Measurements from ENCODE around the gene AGT.

DNA sequence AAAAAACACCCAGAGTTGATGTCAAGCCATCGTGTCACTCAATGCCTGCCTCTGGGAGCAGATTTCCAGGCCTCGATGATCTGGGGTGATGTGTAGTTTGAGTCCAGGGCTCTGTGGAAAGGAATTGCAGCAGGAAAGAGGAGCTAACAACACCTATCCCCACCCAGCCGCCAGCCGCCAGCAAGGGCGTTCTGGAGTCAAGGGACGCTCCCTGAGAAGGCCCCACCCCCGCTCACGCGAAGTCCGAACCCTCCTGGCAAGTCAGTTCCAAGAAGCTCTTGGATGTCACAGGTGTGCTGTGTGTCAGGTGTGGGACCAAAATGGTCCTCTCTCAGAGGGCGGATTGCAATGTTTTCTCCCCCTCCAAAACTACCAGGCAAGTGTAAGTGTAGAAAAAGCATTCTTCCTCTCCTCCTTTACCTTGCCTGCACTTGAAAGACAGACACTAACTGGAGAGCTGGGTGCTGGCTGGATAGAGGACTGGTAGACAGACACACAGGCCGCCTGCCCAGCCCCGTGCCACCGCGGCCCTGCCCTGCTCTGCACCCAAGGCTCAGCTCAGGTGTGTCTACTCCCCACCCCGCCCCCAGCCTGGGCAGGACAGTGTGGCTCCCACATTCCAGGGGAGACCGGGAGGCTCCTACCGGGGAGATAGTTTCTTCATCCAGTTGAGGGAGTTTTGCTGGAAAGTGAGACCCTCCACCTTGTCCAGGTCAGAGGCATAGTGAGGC, 8.5 kb downstream of the AGT start:
- TF ChIP-seq POLR2A (IDR thresholded peaks at IDR 0.05; ENCODE audit: borderline replicate concordance, extremely low read depth, insufficient read depth, insufficient read length) (no peak), POLR2AphosphoS5 (IDR thresholded peaks at IDR 0.05; ENCODE audit: low read depth, low read length) (no peak), ZNF274 (IDR thresholded peaks at IDR 0.05; ENCODE audit: low read depth, low read length) (no peak), RAD21 (IDR thresholded peaks at IDR 0.05; ENCODE audit: low read depth) (no peak), JUND (IDR thresholded peaks at IDR 0.05) (no peak), TCF7L2 (IDR thresholded peaks at IDR 0.05; ENCODE audit: borderline replicate concordance, extremely low read depth, insufficient read depth, insufficient read length) (no peak), SIN3A (IDR thresholded peaks at IDR 0.05; ENCODE audit: low read depth) (no peak)
- TF ChIP-seq, protein P1, sequence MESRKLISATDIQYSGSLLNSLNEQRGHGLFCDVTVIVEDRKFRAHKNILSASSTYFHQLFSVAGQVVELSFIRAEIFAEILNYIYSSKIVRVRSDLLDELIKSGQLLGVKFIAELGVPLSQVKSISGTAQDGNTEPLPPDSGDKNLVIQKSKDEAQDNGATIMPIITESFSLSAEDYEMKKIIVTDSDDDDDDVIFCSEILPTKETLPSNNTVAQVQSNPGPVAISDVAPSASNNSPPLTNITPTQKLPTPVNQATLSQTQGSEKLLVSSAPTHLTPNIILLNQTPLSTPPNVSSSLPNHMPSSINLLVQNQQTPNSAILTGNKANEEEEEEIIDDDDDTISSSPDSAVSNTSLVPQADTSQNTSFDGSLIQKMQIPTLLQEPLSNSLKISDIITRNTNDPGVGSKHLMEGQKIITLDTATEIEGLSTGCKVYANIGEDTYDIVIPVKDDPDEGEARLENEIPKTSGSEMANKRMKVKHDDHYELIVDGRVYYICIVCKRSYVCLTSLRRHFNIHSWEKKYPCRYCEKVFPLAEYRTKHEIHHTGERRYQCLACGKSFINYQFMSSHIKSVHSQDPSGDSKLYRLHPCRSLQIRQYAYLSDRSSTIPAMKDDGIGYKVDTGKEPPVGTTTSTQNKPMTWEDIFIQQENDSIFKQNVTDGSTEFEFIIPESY (IDR thresholded peaks at IDR 0.05; ENCODE audit: extremely low read depth, insufficient replicate concordance, low read length): no peak
- TF ChIP-seq, protein P2, sequence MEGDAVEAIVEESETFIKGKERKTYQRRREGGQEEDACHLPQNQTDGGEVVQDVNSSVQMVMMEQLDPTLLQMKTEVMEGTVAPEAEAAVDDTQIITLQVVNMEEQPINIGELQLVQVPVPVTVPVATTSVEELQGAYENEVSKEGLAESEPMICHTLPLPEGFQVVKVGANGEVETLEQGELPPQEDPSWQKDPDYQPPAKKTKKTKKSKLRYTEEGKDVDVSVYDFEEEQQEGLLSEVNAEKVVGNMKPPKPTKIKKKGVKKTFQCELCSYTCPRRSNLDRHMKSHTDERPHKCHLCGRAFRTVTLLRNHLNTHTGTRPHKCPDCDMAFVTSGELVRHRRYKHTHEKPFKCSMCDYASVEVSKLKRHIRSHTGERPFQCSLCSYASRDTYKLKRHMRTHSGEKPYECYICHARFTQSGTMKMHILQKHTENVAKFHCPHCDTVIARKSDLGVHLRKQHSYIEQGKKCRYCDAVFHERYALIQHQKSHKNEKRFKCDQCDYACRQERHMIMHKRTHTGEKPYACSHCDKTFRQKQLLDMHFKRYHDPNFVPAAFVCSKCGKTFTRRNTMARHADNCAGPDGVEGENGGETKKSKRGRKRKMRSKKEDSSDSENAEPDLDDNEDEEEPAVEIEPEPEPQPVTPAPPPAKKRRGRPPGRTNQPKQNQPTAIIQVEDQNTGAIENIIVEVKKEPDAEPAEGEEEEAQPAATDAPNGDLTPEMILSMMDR (IDR thresholded peaks at IDR 0.05 in 2 of 3, conservative IDR thresholded peaks at IDR 0.05 in 1 of 3; ENCODE audit: borderline replicate concordance in 1 of 3, insufficient read depth in 1 of 3, low read depth in 2 of 3, low read length in 2 of 3): no peak
- TF ChIP-seq, protein P3, sequence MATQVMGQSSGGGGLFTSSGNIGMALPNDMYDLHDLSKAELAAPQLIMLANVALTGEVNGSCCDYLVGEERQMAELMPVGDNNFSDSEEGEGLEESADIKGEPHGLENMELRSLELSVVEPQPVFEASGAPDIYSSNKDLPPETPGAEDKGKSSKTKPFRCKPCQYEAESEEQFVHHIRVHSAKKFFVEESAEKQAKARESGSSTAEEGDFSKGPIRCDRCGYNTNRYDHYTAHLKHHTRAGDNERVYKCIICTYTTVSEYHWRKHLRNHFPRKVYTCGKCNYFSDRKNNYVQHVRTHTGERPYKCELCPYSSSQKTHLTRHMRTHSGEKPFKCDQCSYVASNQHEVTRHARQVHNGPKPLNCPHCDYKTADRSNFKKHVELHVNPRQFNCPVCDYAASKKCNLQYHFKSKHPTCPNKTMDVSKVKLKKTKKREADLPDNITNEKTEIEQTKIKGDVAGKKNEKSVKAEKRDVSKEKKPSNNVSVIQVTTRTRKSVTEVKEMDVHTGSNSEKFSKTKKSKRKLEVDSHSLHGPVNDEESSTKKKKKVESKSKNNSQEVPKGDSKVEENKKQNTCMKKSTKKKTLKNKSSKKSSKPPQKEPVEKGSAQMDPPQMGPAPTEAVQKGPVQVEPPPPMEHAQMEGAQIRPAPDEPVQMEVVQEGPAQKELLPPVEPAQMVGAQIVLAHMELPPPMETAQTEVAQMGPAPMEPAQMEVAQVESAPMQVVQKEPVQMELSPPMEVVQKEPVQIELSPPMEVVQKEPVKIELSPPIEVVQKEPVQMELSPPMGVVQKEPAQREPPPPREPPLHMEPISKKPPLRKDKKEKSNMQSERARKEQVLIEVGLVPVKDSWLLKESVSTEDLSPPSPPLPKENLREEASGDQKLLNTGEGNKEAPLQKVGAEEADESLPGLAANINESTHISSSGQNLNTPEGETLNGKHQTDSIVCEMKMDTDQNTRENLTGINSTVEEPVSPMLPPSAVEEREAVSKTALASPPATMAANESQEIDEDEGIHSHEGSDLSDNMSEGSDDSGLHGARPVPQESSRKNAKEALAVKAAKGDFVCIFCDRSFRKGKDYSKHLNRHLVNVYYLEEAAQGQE (IDR thresholded peaks at IDR 0.05; ENCODE audit: low read depth): no peak
